Measurements from ENCODE around the gene CRCP.

Gene CRCP

DNA sequence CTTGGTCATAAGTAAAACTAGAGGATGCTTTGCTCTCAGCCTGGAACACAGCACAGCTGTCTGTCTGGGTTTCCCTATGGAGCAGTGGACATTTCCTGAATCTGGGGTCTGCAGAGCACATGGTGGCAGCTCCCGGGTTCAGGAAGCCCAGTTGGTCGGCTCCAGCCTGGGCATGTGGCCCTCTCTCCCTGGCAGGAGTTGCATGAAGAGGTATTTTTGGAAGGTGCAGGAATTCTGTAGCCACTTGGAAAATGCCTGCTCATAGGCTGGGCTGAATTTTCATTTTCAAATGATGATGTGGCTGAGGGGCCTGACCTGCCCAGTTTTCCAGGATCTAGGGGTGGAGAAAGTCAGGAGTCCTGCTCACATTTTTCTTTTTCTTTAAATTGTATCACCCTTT lies 83.8 kb downstream of the CRCP start:
- no peak for DNase-seq

- no peak for DNase-seq
Measured at GRCh38 chr7:66198956-66199355, 84.3 kb downstream of the CRCP start.

- DNase-seq = no peak
Measured at GRCh38 chr7:66202441-66202840, 87.8 kb downstream of the CRCP start.
